ENCODE data around the gene MEIS3.

DNA sequence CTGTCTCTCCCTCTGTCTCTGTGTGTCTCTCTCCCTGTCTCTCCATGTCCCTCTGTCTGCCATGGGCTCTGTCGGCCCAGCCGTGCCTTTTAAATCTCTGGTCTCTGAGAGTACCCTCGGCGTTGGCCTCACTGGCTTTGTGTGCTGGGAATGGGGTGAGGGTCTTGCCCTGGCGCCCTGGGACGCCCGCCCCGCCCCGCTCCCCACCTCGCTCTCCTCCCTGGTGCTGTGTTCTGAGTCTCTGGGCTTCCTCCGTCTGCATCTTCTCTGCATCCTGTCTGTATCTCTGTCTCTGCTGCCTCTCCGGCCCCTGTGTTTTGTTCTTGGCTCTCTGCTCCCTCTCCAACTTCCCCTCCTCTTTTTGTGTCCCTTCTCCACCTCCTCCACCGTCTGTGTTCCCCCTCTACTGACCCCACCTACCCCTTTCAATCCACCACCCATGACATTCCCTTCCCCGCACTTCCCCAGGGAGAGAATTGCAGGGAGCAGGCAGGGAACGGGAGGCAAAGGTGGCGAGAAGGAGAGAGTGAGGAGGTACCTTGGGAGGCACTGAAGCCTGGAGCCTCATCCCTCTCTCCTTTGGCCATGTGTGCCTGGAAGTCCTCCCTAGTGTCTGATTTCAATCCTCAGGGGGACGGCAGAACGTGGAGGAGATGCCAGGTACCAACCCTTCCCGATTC, 4.0 kb upstream of the MEIS3 start:
- TF ChIP-seq, protein P1, sequence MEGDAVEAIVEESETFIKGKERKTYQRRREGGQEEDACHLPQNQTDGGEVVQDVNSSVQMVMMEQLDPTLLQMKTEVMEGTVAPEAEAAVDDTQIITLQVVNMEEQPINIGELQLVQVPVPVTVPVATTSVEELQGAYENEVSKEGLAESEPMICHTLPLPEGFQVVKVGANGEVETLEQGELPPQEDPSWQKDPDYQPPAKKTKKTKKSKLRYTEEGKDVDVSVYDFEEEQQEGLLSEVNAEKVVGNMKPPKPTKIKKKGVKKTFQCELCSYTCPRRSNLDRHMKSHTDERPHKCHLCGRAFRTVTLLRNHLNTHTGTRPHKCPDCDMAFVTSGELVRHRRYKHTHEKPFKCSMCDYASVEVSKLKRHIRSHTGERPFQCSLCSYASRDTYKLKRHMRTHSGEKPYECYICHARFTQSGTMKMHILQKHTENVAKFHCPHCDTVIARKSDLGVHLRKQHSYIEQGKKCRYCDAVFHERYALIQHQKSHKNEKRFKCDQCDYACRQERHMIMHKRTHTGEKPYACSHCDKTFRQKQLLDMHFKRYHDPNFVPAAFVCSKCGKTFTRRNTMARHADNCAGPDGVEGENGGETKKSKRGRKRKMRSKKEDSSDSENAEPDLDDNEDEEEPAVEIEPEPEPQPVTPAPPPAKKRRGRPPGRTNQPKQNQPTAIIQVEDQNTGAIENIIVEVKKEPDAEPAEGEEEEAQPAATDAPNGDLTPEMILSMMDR (conservative IDR thresholded peaks at IDR 0.05; ENCODE audit: low read length): no peak
- TF ChIP-seq EZH2phosphoT487 (IDR thresholded peaks at IDR 0.05; ENCODE audit: borderline replicate concordance, low read depth, low read length): no peak
